GM18520 (cell line): ENCODE measurements around the gene PKN1.
A peak's percentile ranks its signal among the peaks of the same experiment; 100 is the strongest.
"Not testable (repeated sequence)": the region's sequence is repeated elsewhere in the genome, so short reads cannot be mapped to it uniquely, and the experiment has no call there.

Source experiments
- ATAC-seq: cut with Tn5 transposase; IDR thresholded peaks from one replicate; pipeline ENCODE4 v1.9.1; 2021; ENCODE audit not compliant: unreplicated experiment

Gene PKN1

GRCh38 chr19:14432791-14433553 lies at the start of gene PKN1:
PKN1 (plus strand) TSS chr19:14433306; CDS start chr19:14433522, 216 bp downstream.
- ATAC-seq, result peak; percentile 41

- ATAC-seq, result no peak
Observed at GRCh38 chr19:14383661-14384555, 49.2 kb upstream of the PKN1 start.

GRCh38 chr19:14385492-14385891 lies 47.6 kb upstream of the PKN1 start:
- ATAC-seq, result no peak

- no peak for ATAC-seq
Observed at GRCh38 chr19:14390548-14390947, 42.6 kb upstream of the PKN1 start.

GRCh38 chr19:14391156-14391821 lies 41.8 kb upstream of the PKN1 start:
- ATAC-seq, result no peak

GRCh38 chr19:14393329-14393728 lies 39.8 kb upstream of the PKN1 start:
- ATAC-seq, result no peak

- ATAC-seq, result no peak
Observed at GRCh38 chr19:14394167-14394566, 38.9 kb upstream of the PKN1 start.

- no peak for ATAC-seq
Observed at GRCh38 chr19:14395262-14395661, 37.8 kb upstream of the PKN1 start.

GRCh38 chr19:14395710-14396336 lies 37.3 kb upstream of the PKN1 start:
- no peak for ATAC-seq

GRCh38 chr19:14396730-14397129 lies 36.4 kb upstream of the PKN1 start:
- not testable (repeated sequence) for ATAC-seq

GRCh38 chr19:14397168-14397567 lies 35.9 kb upstream of the PKN1 start:
- not testable (repeated sequence) for ATAC-seq

GRCh38 chr19:14400951-14401431 lies 32.1 kb upstream of the PKN1 start:
- ATAC-seq, result no peak

GRCh38 chr19:14401468-14402195 lies 31.5 kb upstream of the PKN1 start:
- ATAC-seq, result no peak

GRCh38 chr19:14402332-14403144 lies 30.6 kb upstream of the PKN1 start:
- no peak for ATAC-seq

GRCh38 chr19:14403145-14403930 lies 29.8 kb upstream of the PKN1 start:
- not testable (repeated sequence) for ATAC-seq

- ATAC-seq, result no peak
Observed at GRCh38 chr19:14404312-14404711, 28.8 kb upstream of the PKN1 start.

- ATAC-seq, result no peak
Observed at GRCh38 chr19:14405380-14405757, 27.7 kb upstream of the PKN1 start.

GRCh38 chr19:14405758-14406644 lies 27.1 kb upstream of the PKN1 start:
- peak; percentile 48 for ATAC-seq
